GM18861 (cell line): ENCODE results near the gene CASQ2.

Source experiments
- ATAC-seq: cut with Tn5 transposase; IDR thresholded peaks from one replicate; pipeline ENCODE4 v1.9.1; 2021; ENCODE audit not compliant: unreplicated experiment

Gene CASQ2

DNA sequence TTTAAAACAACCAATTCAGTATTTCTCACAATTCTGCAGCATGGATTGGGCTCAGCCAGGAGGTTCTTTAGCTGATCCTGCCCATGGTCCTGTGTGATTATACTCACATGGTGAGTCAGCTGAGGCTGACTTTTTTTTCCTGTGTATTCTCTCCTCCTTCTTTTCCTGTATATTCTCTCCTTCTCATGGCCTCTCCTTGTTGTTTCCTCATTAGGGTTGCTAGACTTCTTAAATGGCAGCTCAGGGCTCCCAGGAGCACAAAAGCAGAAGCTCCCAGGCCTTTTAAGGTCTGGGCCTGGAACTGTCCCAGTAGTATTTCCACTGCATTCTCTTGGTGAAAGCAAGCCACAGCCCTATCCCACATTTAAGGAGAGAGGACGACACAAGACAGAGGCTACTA lies 99.9 kb downstream of the CASQ2 start:
- ATAC-seq = no peak

DNA sequence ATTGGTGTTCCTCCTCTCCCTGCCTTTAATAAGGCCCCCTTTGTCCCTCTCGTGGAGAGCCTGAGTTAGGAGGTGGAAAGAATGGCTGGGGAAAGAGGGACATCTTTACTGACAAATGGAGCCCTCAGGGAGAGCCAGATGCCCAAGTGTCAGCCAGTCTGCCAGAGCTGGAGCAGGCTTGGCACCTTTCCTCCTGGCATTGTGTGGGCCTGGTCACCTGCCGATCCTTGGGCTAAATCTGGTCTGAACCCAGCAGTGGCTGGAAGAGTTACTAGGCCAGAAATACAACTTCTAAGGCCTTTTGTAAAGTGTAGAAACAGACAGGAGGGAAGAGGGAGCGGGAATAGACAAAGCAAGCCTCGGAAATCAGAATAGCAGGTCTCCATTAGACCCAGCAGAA lies 101.8 kb downstream of the CASQ2 start:
- ATAC-seq = no peak

GRCh38 chr1:115666206-115666605 lies 102.3 kb downstream of the CASQ2 start:
- no peak for ATAC-seq

- no peak for ATAC-seq
Observed at GRCh38 chr1:115665319-115666096, 103.0 kb downstream of the CASQ2 start.

DNA sequence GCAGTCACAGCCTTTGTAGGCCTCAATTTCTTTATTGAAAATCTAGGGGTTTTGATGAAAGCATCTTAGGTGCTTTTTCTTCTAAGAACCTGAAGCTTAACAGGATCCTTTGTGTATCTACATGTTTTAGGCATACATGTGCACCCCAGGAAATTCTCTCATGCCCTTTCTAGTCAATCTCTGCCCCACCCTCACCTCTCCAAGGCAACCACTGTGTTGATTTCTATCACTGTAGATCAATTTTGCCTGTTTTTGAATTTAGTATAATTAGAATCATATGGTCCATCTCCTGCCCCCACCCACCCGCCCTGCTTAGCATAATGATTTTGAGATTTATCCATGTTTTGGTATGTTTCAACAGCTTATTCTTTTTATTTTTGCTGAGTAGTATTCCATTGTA lies 107.4 kb downstream of the CASQ2 start:
- ATAC-seq = no peak

DNA sequence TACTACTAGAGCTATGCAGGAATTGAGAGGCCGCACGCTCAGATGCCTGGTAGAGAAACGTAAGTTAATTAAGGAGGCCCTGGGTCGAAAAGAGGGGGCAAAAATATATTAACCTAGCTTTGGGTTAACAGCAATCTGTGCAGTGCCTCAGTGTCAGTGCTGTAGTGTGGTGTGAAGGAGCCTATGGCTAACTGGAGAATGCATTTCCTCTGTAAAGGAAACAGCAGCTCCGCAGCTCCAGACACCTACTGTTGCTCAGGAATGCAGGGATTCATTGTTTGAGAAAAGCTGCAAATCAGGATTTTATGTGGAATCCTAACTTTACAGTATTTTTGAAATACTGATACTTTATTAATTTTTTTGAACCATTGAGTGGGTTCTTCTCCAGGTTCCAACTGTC lies 108.4 kb downstream of the CASQ2 start:
- ATAC-seq = no peak

DNA sequence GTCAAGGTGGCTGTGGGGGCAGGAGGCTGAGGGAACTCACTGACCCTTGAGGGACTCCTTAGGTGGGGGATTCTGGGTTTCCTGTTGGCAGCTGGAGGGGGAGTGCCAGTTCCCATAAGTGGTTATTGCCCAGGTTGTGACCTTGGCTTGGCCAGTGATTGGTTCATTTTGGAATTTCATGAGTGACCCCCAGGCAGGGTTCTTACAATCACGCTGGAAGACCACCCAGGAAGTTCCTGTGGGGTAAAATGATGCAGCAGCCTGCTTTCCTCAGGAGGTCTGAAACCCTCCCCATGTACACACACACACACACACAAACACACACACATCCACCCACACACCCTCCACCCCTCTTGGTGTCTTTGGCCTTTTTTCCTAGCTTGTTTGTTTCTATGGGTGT lies 109.9 kb downstream of the CASQ2 start:
- ATAC-seq = no peak

GRCh38 chr1:115656461-115657077 lies 111.9 kb downstream of the CASQ2 start:
- no peak for ATAC-seq

DNA sequence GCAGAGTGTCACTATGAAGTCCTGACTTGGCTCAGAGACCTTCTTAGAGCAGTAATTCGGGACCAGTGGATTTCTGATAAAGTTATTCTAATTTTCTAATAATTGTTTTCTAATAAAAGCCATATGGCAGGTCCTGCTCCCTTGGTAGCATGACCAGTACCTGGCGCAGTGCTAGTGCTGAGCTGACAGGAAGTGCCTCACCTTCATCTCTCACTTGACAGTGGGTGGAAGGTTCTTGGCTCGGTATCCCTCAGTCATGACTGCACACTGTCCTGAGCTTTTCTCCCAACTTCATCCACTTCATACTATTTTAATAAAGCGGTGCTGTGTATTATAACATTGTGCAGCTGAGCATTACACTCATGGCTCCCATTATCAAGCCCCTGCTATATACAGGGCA lies 112.6 kb downstream of the CASQ2 start:
- no peak for ATAC-seq

DNA sequence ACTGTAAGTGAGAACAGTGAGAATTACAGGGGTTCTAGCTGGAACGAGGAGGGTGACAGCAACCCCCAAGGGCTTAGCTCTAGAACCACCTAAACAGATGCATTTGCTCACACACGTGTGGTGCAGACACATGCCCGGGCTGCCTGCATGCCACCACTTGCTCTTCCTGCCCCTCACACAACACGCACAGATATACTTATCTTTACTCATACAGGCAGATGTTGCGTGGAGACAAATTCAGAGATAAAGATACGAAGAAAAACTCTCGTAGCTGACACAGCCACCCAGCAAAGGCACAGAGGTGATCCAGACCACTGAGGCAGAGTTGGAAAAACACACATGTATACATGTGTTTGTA lies 113.2 kb downstream of the CASQ2 start:
- ATAC-seq = no peak

DNA sequence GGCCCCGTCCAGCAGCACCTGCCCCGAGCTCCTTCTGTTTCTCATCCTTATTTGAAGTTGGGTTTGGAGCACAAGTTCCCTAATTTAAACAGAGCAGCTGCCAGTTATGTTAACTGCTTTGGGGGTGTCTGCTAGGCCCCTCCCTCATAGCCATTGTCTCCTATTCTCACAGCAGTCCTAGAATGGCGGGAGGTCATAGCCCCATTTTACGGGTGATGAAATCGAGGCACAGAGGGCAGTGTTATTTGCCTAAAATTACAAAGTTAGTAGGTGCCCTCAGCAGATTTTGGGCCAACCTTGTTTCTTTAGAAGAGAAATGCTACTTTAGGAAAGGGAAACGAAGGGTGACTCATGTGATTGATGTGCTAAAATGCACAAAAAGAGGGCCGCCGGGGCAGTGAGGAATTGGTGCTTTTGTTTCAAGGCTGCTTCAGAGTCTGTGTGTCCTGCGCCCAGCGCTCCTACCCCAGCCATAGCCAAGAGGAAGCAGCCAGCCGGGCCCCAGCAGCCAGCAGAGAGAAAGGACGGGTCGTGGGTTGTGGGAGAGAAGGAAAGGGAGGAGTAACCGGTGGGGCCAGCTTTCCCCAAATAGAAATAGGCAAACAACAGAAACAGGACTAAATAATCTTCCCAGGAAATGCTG lies 113.7 kb downstream of the CASQ2 start:
- ATAC-seq = no peak

DNA sequence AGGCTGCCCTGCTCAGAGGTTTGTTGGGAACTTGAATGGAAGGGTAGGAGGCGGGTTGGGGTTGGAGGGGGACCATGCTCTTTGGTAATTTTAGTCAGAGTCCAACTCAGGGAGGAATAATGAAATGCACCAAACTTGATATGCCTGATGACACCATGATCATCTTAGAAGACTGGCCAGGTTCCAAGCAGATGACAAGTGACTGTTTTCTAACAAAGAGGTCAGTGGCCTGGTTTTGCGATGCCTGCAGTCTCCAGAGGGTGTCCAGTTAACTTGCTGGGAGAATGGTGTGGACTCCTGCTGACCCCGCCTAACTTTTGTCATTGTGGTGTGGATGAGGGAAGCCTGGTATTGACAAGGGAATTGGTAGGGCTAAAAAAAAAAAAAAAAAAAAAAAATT lies 114.4 kb downstream of the CASQ2 start:
- no peak for ATAC-seq

DNA sequence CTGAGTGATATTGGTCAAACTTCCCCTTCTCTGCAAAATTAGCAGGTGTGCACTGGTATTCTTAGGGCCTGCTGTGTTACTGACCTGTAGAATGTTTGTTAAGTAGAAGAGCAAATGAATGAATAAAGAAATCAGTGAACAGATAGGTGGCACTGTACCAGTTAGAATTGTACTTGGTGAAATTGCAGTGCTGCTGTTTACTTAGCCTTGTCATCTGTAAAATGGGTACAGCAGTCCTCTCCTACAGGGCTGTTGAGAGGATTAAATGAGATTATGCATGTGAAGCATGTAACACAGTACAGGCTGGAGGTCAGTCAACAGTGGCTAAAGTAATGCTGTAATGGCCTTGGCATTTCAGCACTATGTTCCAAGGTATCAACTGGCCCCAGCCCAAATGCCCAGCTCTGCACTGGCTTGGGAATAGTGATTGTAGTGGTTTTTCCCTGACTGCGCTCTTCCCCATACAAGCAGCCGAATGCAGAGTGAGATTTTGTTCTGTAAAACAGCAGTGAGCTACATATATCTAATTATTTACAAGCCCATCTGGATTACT lies 116.2 kb downstream of the CASQ2 start:
- no peak for ATAC-seq

GRCh38 chr1:115651391-115651790 lies 117.1 kb downstream of the CASQ2 start:
- ATAC-seq = no peak

GRCh38 chr1:115650961-115651360 lies 117.6 kb downstream of the CASQ2 start:
- no peak for ATAC-seq
